GM23338 (cell line): ENCODE data around the gene OR6N1. TPM values are rescaled to one million over a fixed set of nuclear protein-coding genes. Genes with fewer than 3 reads are reported as not detected.

Experiments used
- ATAC-seq: fragments of 200-7000 bp; cut with Tn5 transposase; 3 replicates; pipeline ENCODE4 v1.9.1; 2020
- DNase-seq: peaks from one replicate; pipeline ENCODE4 v3.0.0-alpha.2; 2015; ENCODE audit warnings: low spot score
- H2AFZ ChIP-seq: fragments of 200-600 bp; sonication (generic); 2 replicates; pipeline ENCODE4 v1.8.0; 2016; ENCODE audit warnings: antibody characterized with exemption, mild to moderate bottlenecking, moderate library complexity
- H3F3A ChIP-seq: fragments of 200-600 bp; sonication (generic); replicated peaks from 2 replicates; pipeline ENCODE4 v1.8.0; 2017; ENCODE audit warnings: antibody characterized with exemption, mixed run types, low read depth
- H3K27ac ChIP-seq: fragments of 200-600 bp; sonication (generic); 2 replicates; pipeline ENCODE4 v1.6.1; 2016; ENCODE audit warnings: low read depth
- H3K27me3 ChIP-seq: fragments of 200-600 bp; sonication (generic); 2 replicates; pipeline ENCODE4 v1.8.0; 2016; ENCODE audit warnings: mild to moderate bottlenecking, mixed run types, moderate library complexity; ENCODE audit not compliant: insufficient read depth
- H3K36me3 ChIP-seq: fragments of 200-600 bp; sonication (generic); 2 replicates; pipeline ENCODE4 v1.8.0; 2016; ENCODE audit warnings: mild to moderate bottlenecking; ENCODE audit not compliant: insufficient read depth
- H3K4me1 ChIP-seq: fragments of 200-600 bp; sonication (generic); 2 replicates; pipeline ENCODE4 v1.8.0; 2016; ENCODE audit warnings: mild to moderate bottlenecking, moderate library complexity; ENCODE audit not compliant: insufficient read depth
- H3K4me2 ChIP-seq: fragments of 200-600 bp; sonication (generic); 2 replicates; pipeline ENCODE4 v1.7.1; 2017; ENCODE audit warnings: mixed run types
- H3K4me3 ChIP-seq: fragments of 200-600 bp; sonication (generic); 2 replicates; pipeline ENCODE4 v1.6.1; 2016; ENCODE audit warnings: mixed run types
- H3K79me2 ChIP-seq: fragments of 200-600 bp; sonication (generic); replicated peaks from 2 replicates; pipeline ENCODE4 v1.8.0; 2017; ENCODE audit warnings: mild to moderate bottlenecking; ENCODE audit not compliant: insufficient read depth
- H3K9me2 ChIP-seq: fragments of 200-600 bp; sonication (generic); 2 replicates; pipeline ENCODE4 v1.8.0; 2017; ENCODE audit not compliant: insufficient read depth
- H4K20me1 ChIP-seq: fragments of 200-600 bp; sonication (generic); replicated peaks from 2 replicates; pipeline ENCODE4 v1.8.0; 2017; ENCODE audit warnings: mild to moderate bottlenecking; ENCODE audit not compliant: insufficient read depth
- H3K27ac Mint-ChIP-seq: 2 replicates; pipeline ENCODE4 v1.8.0; 2020; ENCODE audit warnings: inconsistent platforms, mild to moderate bottlenecking, moderate library complexity, mixed read lengths
- H3K27me3 Mint-ChIP-seq: 3 replicates; pipeline ENCODE4 v1.8.0; 2022; ENCODE audit warnings: low read depth, mild to moderate bottlenecking, moderate library complexity, mixed read lengths, inconsistent platforms; ENCODE audit not compliant: insufficient read depth, poor library complexity
- H3K36me3 Mint-ChIP-seq: 3 replicates; pipeline ENCODE4 v1.8.0; 2021; ENCODE audit warnings: low read depth, mild to moderate bottlenecking, inconsistent platforms, moderate library complexity, mixed read lengths
- H3K4me1 Mint-ChIP-seq: 3 replicates; pipeline ENCODE4 v1.8.0; 2020; ENCODE audit warnings: mild to moderate bottlenecking, inconsistent platforms, mixed read lengths
- H3K4me3 Mint-ChIP-seq: 3 replicates; pipeline ENCODE4 v1.8.0; 2021; ENCODE audit warnings: moderate library complexity, mild to moderate bottlenecking, inconsistent platforms, mixed read lengths
- H3K9me3 Mint-ChIP-seq: 3 replicates; pipeline ENCODE4 v1.8.0; 2020; ENCODE audit warnings: moderate library complexity, mild to moderate bottlenecking, inconsistent platforms, mixed read lengths
- CREB1 ChIP-seq: fragments of 250-450 bp; sonication (Bioruptor Pico); IDR thresholded peaks from 2 replicates; pipeline ENCODE4 v1.5.0; 2020; ENCODE audit warnings: low read depth, mild to moderate bottlenecking, moderate library complexity
- CTCF ChIP-seq, 2 experiments: fragments of 200-600 bp in 1 of 2; sonication (generic) in 1 of 2; conservative IDR thresholded peaks; 2 replicates each; pipeline versions ENCODE4 v1.5.1 to v1.6.1; 2016 to 2017; ENCODE audit warnings: antibody characterized with exemption in 2 of 2, low read depth in 2 of 2, mild to moderate bottlenecking in 2 of 2, moderate library complexity in 1 of 2
- EZH2 ChIP-seq: fragments of 200-600 bp; sonication (generic); IDR thresholded peaks from one replicate; pipeline ENCODE4 v1.8.0; 2017; ENCODE audit warnings: antibody characterized with exemption, mild to moderate bottlenecking, low read depth; ENCODE audit not compliant: unreplicated experiment
- JUNB ChIP-seq: IDR thresholded peaks from one replicate; pipeline ENCODE4 v1.6.1; 2016; ENCODE audit warnings: antibody characterized with exemption; ENCODE audit not compliant: unreplicated experiment
- NANOG ChIP-seq: IDR thresholded peaks from 2 replicates; pipeline ENCODE4 v1.6.1; 2016; ENCODE audit warnings: antibody characterized with exemption, borderline replicate concordance
- POLR2AphosphoS5 ChIP-seq: IDR thresholded peaks from 2 replicates; pipeline ENCODE4 v1.6.1; 2016; ENCODE audit warnings: antibody characterized with exemption, low read depth
- REST ChIP-seq: IDR thresholded peaks from one replicate; pipeline ENCODE4 v1.6.1; 2018; ENCODE audit warnings: antibody characterized with exemption; ENCODE audit not compliant: unreplicated experiment
- STAT1 ChIP-seq: IDR thresholded peaks from one replicate; pipeline ENCODE4 v1.6.1; 2016; ENCODE audit warnings: antibody characterized with exemption; ENCODE audit not compliant: unreplicated experiment
- ZNF331 ChIP-seq: fragments of 250-450 bp; sonication (Bioruptor Pico); IDR thresholded peaks from 2 replicates; pipeline ENCODE4 v1.5.0; 2020; ENCODE audit warnings: low read depth, mild to moderate bottlenecking, moderate library complexity
- ZNF462 ChIP-seq: fragments of 250-450 bp; sonication (Bioruptor Pico); IDR thresholded peaks from 2 replicates; pipeline ENCODE4 v1.5.0; 2020; ENCODE audit warnings: mild to moderate bottlenecking, moderate library complexity
- polyA plus RNA-seq: library from polyadenylated mRNA; unstranded; fragments of >200 nt; fragmentation: Nextera tagmentation; extraction: Ambion mirVana; gene quantifications from 2 replicates; pipeline ENCODE4 v1.2.1, GENCODE V29; 2016
- total RNA-seq: library from RNA; depleted of rRNA; stranded (reverse); fragments of >200 nt; shearing (Covaris generic); gene quantifications from 2 replicates; pipeline ENCODE4 v1.2.3, GENCODE V29; 2014

The OR6N1 gene
- total and polyA plus RNA-seq, 2 experiments from 2014 or later: not detected

GRCh38 chr1:158819461-158820443 is 47.8 kb upstream of the OR6N1 start (continued):
- TF ChIP-seq ZNF462 (CRISPR knock-in tag) (no peak), JUNB (no peak), ZNF331 (CRISPR knock-in tag) (no peak)

GRCh38 chr1:158818975-158819431 is 47.0 kb upstream of the OR6N1 start:
- no peak overlapping the region for H3K27ac ChIP-seq
- H3F3A ChIP-seq: no peaks in the 10 kb centered on the region
- Mint-ChIP-seq H3K27me3 (no peaks in the 10 kb centered on the region), H3K4me1 (no peaks in the 10 kb centered on the region), H3K36me3 (peaks cover under 1% of the 10 kb centered on the region; the same call in 1 of the 3 replicates), H3K4me3 (no peak overlapping the region), H3K9me3 (peaks cover under 1% of the 10 kb centered on the region; the same call in 1 of the 3 replicates), H3K27ac (no peak overlapping the region)
- no peaks in the 10 kb centered on the region for H3K4me1 ChIP-seq
- ATAC-seq (no peak), DNase-seq (no peak)
- no peaks in the 10 kb centered on the region for H3K27me3 ChIP-seq
- H3K36me3 ChIP-seq: no peaks in the 10 kb centered on the region
- no peaks in the 10 kb centered on the region for H3K79me2 ChIP-seq
- H3K4me3 ChIP-seq: no peak overlapping the region
- no peak overlapping the region for H2AFZ ChIP-seq
- no peak overlapping the region for H3K4me2 ChIP-seq
- no peaks in the 10 kb centered on the region for H4K20me1 ChIP-seq
- 0 out of 2 replicates have a peak, but pooled peaks cover 7% of the 10 kb centered on the region for H3K9me2 ChIP-seq
- TF ChIP-seq CTCF (conservative IDR thresholded peaks at IDR 0.05; ENCODE audit: low read depth in 2 of 2) (no peak), STAT1 (no peak), CREB1 (CRISPR knock-in tag) (no peak), NANOG (no peak), EZH2 (no peak), JUNB (no peak), ZNF331 (CRISPR knock-in tag) (no peak), REST (no peak), POLR2AphosphoS5 (no peak)
